DOHH2 (cell line): ENCODE data around the gene PTPRN2.

Experiments used
- CTCF ChIP-seq: fragments of 200-600 bp; sonication (generic); IDR thresholded peaks from one replicate; pipeline ENCODE4 v1.5.1; 2014; ENCODE audit warnings: antibody characterized with exemption, mild to moderate bottlenecking, low read depth, low read length; ENCODE audit not compliant: poor library complexity, severe bottlenecking
- EZH2phosphoT487 ChIP-seq: fragments of 200-600 bp; sonication (generic); IDR thresholded peaks from 2 replicates; pipeline ENCODE4 v1.6.1; 2017; ENCODE audit warnings: borderline replicate concordance, mild to moderate bottlenecking, antibody characterized with exemption, low read length, moderate library complexity, mixed read lengths

GRCh38 chr7:158112571-158113320, 474.9 kb downstream of the PTPRN2 start:
- no peak for TF ChIP-seq CTCF
- TF ChIP-seq EZH2phosphoT487: no peak
